ENCODE results near the gene ZMYM2.
A peak's percentile ranks its signal among the peaks of the same experiment; 100 is the strongest.

Gene ZMYM2

DNA sequence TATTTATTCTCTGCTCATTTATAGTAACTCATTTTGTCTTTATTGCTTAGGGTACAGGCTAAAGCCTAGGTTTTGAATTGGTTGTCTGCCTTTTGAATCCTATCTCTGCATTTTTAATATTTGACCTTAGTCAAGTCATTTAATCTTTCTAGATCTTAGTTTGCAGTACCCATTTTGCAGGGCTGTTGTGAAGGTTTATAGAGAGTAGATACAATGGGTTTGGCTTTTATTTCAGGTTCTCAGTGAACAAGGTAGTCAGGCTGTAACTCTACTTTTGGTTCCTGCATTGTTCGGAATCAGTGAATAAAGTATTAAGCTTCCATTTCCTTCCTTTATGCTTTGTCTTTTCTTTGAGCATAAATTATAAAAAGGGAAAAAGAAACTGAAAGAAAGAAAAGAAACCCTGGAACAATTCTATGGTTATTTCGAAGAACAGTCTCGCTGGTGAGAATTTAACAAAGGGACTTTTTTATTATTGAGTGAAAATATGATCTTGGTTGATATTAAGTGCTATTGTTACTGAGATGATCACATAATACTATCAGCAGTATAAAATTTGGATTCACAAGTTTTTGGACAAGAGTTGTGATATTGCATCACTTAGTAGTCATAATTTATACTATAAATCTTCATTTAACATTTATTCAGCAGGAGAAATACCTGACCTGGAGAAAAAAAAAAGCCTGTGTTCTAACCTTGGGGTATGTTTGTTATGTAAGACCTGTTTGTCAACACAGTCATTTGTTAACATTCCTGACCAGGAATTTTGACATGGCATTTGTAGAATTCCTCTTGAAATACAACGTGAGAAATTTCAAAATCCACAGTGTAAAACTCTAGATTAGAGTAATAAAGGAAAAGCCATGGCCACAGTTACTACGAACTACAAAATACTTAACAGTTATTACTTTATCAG is 91.3 kb downstream of the ZMYM2 start:
- DNase-seq: peak; percentile 15

- DNase-seq: no peak
These were observed 92.8 kb downstream of the ZMYM2 start for GRCh38 chr13:20051366-20051765.

DNA sequence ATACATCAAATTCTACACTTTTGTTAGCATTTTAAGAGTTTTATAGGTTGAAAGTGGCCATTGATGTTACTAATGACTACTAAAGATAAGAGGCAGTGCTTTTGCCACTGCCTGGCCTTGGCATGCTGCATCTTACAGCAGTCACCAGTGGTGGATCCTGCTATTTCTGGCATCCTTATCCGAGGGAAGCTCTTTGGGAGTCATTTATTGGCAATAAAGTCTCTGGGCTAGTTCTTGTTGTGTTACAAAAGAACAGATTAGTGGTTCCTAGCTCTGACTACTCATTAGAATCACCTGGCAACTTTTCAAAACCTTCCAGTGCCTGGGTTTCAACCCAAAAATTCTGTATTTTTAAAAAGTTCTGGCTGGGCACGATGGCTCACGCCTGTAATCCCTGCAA is 94.5 kb downstream of the ZMYM2 start:
- DNase-seq: no peak

GRCh38 chr13:20053891-20054290 is 95.4 kb downstream of the ZMYM2 start:
- no peak for DNase-seq

- no peak for DNase-seq
These were observed 96.1 kb downstream of the ZMYM2 start for GRCh38 chr13:20054586-20054985.

- DNase-seq: no peak
These were observed 98.7 kb downstream of the ZMYM2 start for GRCh38 chr13:20057214-20057613.

DNA sequence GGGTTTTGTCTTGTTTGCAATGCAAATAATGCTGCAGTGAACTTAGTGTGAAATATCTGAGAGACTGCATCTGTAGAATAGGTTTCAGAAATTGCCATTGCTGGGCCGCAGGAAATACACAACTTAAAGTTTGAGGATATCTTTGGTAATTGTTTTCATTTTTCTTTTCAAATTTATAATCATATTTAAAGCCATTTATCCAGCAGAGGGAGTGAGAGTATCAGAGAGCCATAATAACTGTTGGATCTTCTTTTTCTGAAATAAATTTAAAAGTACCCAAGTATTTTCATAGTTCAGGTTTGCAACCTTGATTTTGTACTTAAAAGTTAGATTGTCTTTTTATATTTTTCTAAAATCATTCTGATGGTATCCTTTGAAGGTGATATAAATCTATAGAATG is 99.4 kb downstream of the ZMYM2 start:
- no peak for DNase-seq

DNA sequence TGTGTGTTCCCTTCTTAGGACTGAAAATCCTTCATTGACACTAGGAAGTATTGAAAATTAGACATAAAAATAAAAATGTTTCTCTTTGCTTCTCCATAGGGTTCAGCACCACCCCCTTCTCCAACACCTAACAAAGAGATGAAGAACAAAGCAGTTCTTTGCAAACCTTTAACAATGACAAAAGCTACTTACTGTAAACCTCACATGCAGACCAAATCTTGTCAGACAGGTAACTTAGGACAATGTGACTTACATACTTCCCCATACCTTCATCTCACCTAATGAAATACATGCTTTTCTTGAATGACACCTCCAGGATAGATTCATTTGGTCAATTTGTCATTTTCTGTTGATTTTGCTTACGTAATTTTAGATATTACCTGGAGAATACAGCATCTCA is 99.9 kb downstream of the ZMYM2 start:
- DNase-seq: no peak

DNA sequence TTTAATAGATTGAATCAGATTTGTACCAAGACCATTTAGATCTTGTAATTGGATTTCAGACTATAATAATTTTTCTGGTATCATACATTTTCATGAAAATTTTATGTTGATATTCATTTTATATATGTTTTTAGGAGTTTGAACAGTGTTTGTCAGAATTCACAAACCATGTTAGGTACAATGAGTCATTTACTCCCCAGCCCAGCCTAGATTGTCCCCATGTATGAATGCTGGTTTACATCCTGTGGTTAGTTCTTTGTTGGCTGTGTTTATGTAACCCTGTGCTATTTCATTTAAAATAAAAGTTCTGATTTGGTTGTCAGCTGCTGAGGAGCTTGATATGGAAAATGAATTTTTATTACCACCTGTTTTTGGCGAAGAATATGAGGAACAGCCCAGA is 105.6 kb downstream of the ZMYM2 start:
- DNase-seq: no peak

GRCh38 chr13:20065516-20065915 is 107.0 kb downstream of the ZMYM2 start:
- DNase-seq: no peak

DNA sequence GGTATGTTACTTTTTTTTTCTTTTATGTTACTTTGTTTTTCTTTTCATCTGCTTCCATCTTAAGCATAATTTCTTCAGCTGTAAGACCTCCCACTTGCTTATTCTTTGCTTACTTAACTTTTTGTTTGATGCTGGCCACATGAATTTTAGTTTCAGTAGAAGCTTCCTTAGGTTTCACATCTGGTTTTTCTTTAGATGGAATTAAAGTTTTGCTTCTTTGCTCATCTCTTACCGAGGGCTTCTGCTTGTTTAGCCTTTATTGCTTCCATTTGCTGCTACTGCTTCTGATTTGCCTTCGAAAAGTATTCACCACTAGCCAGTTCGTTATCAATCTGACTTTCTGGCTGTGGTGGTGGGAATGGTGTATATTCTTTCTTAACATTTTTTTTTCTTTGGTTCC is 111.4 kb downstream of the ZMYM2 start:
- peak; percentile 60 for DNase-seq

GRCh38 chr13:20073775-20074174 is 115.2 kb downstream of the ZMYM2 start:
- peak; percentile 91 for DNase-seq

DNA sequence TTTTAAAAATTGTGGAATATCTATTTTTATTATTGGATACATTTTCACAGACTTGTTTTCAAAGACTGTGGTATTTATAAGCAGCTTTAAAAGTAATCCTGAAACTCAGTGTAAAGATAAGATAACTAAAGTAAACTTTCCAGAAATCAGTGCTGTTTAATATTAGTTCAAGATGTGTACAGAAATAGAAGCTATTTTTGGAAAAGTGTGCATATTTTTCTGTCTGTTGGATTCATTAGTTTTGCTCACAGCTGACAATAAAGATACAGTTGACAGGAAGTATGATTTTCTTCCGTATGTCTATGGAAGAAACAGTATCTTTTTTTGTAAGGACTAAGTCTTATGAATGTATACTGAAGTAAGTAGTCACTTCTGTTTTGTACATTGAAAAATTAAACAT is 116.4 kb downstream of the ZMYM2 start:
- DNase-seq: no peak

DNA sequence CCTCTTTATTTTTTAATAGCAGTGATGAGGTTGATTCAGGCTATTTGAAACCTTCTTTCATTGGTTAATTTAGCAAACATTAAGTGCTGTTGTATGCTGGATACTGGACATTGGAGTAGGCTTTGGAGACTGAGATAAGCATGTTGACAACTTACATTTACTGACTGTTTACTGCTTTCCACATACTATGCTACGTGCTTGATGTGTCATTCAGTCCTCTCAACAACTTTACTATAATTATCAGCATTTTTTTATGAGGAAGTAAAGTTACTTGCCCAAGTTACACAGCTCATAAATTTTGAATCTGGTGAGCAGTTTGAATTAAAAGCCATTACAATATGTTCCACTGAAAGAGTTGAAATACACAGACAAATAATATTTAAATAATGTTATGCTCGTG is 118.6 kb downstream of the ZMYM2 start:
- peak; percentile 29 for DNase-seq

- DNase-seq: no peak
These were observed 122.0 kb downstream of the ZMYM2 start for GRCh38 chr13:20080377-20081164.

DNA sequence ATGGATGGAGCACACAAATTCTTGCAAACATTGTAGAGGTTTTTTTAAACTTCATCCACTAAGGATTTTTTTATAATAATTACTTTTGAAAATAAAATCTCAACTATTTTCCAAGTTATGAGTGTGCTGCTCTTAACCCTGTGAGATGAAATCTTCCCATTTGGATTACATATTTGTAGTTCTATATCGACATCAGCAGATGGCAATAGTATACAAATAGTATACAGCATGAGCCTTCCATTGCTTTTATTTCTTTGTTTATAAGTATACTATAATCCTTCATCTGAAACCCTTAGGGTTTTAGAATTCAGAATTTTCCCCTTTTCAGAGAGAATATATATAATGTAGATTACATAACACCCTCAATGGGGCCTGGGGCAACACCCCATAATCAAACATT is 131.8 kb downstream of the ZMYM2 start:
- no peak for DNase-seq

- DNase-seq: no peak
These were observed 135.4 kb downstream of the ZMYM2 start for GRCh38 chr13:20093951-20094350.

DNA sequence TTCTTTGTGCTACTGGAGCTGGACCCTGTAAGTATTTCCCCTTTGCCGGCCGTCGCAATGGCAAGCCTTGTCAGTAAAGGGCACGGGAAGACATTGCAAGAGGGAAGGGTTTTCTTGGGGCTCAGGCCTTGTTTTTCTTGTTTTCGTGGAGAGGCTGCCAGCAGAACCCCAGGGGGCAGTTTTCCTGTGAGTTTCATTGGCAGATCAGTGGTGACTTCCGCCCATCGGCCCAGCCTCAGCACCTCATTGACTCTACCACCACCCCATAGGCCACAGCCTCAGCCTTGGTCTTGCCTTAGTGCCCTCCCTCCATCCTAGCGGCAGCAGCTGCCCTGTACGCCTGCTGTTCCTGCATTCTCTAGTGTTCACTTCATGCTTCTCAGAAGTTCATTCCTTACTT is 140.8 kb downstream of the ZMYM2 start:
- DNase-seq: no peak

DNA sequence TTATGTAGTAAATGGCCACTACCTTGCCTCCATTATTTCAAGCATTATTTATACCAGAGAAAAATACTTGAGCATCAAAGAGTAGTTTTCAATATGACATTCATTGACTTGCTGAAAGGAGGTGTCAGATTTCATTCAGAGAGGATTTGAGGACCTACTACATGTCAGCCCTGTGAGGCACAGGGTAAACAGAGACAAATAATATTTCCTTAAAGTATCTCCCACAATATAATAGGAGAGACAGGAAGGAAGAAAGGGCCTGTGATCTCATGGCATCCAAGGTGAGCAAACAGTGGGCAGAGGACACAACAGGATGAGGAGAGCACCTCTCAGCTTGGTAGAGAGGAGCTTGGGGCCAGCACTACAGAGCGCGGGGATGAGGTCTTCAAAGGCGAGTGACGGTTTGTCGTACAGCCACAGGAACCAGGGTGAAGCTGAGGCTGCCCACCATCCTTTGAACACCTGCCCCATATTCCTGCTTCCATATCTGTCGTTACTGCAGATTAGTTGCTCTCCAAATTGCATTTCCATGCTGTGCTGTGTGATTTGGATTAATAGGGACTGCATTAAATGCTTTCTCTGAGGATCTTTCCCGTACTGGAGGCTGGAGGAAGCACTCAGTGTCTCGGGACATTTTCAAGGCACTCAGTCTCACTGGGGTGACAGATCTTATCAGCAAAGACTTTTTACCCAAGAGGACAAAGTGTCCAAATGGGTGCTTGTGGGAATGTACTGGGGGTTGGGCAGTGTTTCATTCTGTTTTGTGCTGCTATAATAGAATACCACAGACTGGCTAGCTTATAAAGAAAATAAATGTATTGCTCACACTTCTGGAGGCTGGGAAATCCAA is 143.2 kb downstream of the ZMYM2 start:
- no peak for DNase-seq

DNA sequence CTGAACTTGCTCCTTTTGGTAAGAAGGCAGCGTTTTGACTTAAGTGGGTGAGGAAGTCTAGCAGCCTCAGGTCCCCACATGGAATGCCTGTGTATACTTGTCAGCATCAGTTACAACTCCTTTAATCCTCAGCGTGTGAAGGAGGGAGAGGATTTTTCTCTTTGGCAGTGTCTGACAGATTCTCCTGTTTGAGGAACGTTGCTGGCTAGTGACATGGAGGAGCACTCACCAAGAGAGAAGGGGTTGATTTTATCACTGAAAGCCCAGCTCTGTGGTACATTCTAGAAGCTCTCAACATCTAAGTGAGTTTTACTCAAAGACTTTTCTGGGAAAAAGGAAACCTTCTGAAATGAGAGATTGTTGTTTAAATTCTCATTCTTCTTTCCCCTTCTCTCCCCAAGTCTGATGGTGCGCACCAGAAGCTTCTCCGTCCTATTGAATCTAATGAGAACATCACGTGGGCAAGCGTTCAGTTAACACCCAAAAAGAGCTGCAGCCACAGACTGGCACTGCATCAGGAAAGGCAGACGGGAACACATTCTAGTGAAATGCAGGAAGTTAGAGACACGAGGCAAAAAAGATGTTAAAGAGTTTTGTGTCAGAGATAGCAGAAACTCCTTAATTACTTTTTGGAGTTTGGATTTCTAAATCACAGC is 144.1 kb downstream of the ZMYM2 start:
- no peak for DNase-seq

- no peak for DNase-seq
These were observed 146.7 kb downstream of the ZMYM2 start for GRCh38 chr13:20105161-20105689.

GRCh38 chr13:20106742-20107141 is 148.2 kb downstream of the ZMYM2 start:
- DNase-seq: no peak

Measured in MV-4-11 (cell line).